ENCODE results near the gene OR10G8. TPM values are rescaled to one million over a fixed set of nuclear protein-coding genes. Genes with fewer than 3 reads are reported as not detected.

Gene OR10G8
- total RNA-seq, 1 donor from 2014 or later: not detected

GRCh38 chr11:124039557-124039956 is 13.0 kb downstream of the OR10G8 start:
- no peaks in the 10 kb centered on the region for H3K9me3 Mint-ChIP-seq
- H3K27me3 Mint-ChIP-seq (ENCODE audit: insufficient read depth, low read depth): no peaks in the 10 kb centered on the region
- Histone ChIP-seq H4K20me1 (ENCODE audit: low read depth) (no peaks in the 10 kb centered on the region), H3K36me3 (no peaks in the 10 kb centered on the region), H3F3A (ENCODE audit: low read depth) (no peaks in the 10 kb centered on the region), H3K9ac (no peak overlapping the region), H3K27ac (no peak overlapping the region), H3K4me3 (no peak overlapping the region), H3K9me3 (ENCODE audit: low read depth) (no peaks in the 10 kb centered on the region), H3K79me2 (ENCODE audit: low read depth) (no peaks in the 10 kb centered on the region), H3K4me2 (no peak overlapping the region), H2AFZ (replicated peaks) (peak overlapping the region; percentile 82), H3K27me3 (no peaks in the 10 kb centered on the region), H3K4me1 (peaks cover 4% of the 10 kb centered on the region)
- H3K4me3 Mint-ChIP-seq: no peak overlapping the region
- no peak overlapping the region for H3K27ac Mint-ChIP-seq
- DNase-seq (ENCODE audit: low spot score): no peak
- TF ChIP-seq EZH2phosphoT487 (IDR thresholded peaks at IDR 0.05) (no peak), CTCF (IDR thresholded peaks at IDR 0.05) (no peak), EZH2 (IDR thresholded peaks at IDR 0.05) (no peak)
- no peaks in the 10 kb centered on the region for H3K36me3 Mint-ChIP-seq
- H3K4me1 Mint-ChIP-seq: no peaks in the 10 kb centered on the region

GRCh38 chr11:124041254-124041653 is 14.7 kb downstream of the OR10G8 start, which contains the start of gene OR10G7:
TSS of gene OR10G7 (minus strand) at chr11:124041325. CDS start at chr11:124039001, 2,324 bp downstream.
- Mint-ChIP-seq H3K9me3 (no peaks in the 10 kb centered on the region), H3K36me3 (no peaks in the 10 kb centered on the region), H3K4me3 (no peak within 1 kb of the TSS), H3K4me1 (no peaks in the 10 kb centered on the region), H3K27ac (no peak within 1 kb of the TSS), H3K27me3 (ENCODE audit: insufficient read depth, low read depth) (no peaks in the 10 kb centered on the region)
- Histone ChIP-seq H4K20me1 (ENCODE audit: low read depth) (no peaks in the 10 kb centered on the region), H3K79me2 (ENCODE audit: low read depth) (no peaks in the 10 kb centered on the region), H3K27me3 (no peaks in the 10 kb centered on the region), H3F3A (ENCODE audit: low read depth) (no peaks in the 10 kb centered on the region), H3K27ac (no peak within 1 kb of the TSS), H3K36me3 (no peaks in the 10 kb centered on the region), H3K4me1 (peaks cover 4% of the 10 kb centered on the region), H3K4me2 (no peak within 1 kb of the TSS), H3K9ac (no peak within 1 kb of the TSS), H3K4me3 (no peak within 1 kb of the TSS), H2AFZ (replicated peaks) (peak within 1 kb of the TSS; percentile 47), H3K9me3 (ENCODE audit: low read depth) (no peaks in the 10 kb centered on the region)
- TF ChIP-seq CTCF (IDR thresholded peaks at IDR 0.05): no peak
- TF ChIP-seq EZH2 (IDR thresholded peaks at IDR 0.05): no peak
- TF ChIP-seq EZH2phosphoT487 (IDR thresholded peaks at IDR 0.05): no peak
- no peak for DNase-seq (ENCODE audit: low spot score)

GRCh38 chr11:124043420-124043819 is 16.8 kb downstream of the OR10G8 start:
- no peak for DNase-seq (ENCODE audit: low spot score)
- peaks cover 4% of the 10 kb centered on the region for H3K4me1 ChIP-seq
- H3K4me2 ChIP-seq: no peak overlapping the region
- Mint-ChIP-seq H3K27ac (no peak overlapping the region), H3K27me3 (ENCODE audit: insufficient read depth, low read depth) (peaks cover 3% of the 10 kb centered on the region), H3K4me1 (no peaks in the 10 kb centered on the region), H3K36me3 (no peaks in the 10 kb centered on the region), H3K4me3 (no peak overlapping the region), H3K9me3 (no peaks in the 10 kb centered on the region)
- no peaks in the 10 kb centered on the region for H3K27me3 ChIP-seq
- TF ChIP-seq EZH2phosphoT487 (IDR thresholded peaks at IDR 0.05): no peak
- no peaks in the 10 kb centered on the region for H3F3A ChIP-seq (ENCODE audit: low read depth)
- H2AFZ ChIP-seq (replicated peaks): no peak overlapping the region
- no peak overlapping the region for H3K9ac ChIP-seq
- H3K79me2 ChIP-seq (ENCODE audit: low read depth): no peaks in the 10 kb centered on the region
- H3K4me3 ChIP-seq: no peak overlapping the region
- H3K9me3 ChIP-seq (ENCODE audit: low read depth): no peaks in the 10 kb centered on the region
- no peaks in the 10 kb centered on the region for H3K36me3 ChIP-seq
- no peak overlapping the region for H3K27ac ChIP-seq
- no peaks in the 10 kb centered on the region for H4K20me1 ChIP-seq (ENCODE audit: low read depth)

GRCh38 chr11:124050748-124051147 is 24.1 kb downstream of the OR10G8 start:
- Mint-ChIP-seq H3K36me3 (no peaks in the 10 kb centered on the region), H3K27ac (no peak overlapping the region), H3K4me3 (no peak overlapping the region), H3K27me3 (ENCODE audit: insufficient read depth, low read depth) (peaks cover 3% of the 10 kb centered on the region), H3K4me1 (no peaks in the 10 kb centered on the region), H3K9me3 (no peaks in the 10 kb centered on the region)
- H3K27ac ChIP-seq: no peak overlapping the region
- no peaks in the 10 kb centered on the region for H3K36me3 ChIP-seq
- H2AFZ ChIP-seq (replicated peaks): no peak overlapping the region
- DNase-seq (ENCODE audit: low spot score): no peak
- H3K4me3 ChIP-seq: no peak overlapping the region
- H3K4me2 ChIP-seq: no peak overlapping the region
- TF ChIP-seq CTCF (IDR thresholded peaks at IDR 0.05) (no peak), EZH2 (IDR thresholded peaks at IDR 0.05) (no peak), EZH2phosphoT487 (IDR thresholded peaks at IDR 0.05) (no peak)
- H3K9ac ChIP-seq: no peak overlapping the region
- no peaks in the 10 kb centered on the region for H3K4me1 ChIP-seq
- H3K9me3 ChIP-seq (ENCODE audit: low read depth): no peaks in the 10 kb centered on the region
- no peaks in the 10 kb centered on the region for H3K79me2 ChIP-seq (ENCODE audit: low read depth)
- no peaks in the 10 kb centered on the region for H3F3A ChIP-seq (ENCODE audit: low read depth)
- no peaks in the 10 kb centered on the region for H4K20me1 ChIP-seq (ENCODE audit: low read depth)
- H3K27me3 ChIP-seq: no peaks in the 10 kb centered on the region
